ENCODE results near the gene CHST15.

The CHST15 gene

DNA sequence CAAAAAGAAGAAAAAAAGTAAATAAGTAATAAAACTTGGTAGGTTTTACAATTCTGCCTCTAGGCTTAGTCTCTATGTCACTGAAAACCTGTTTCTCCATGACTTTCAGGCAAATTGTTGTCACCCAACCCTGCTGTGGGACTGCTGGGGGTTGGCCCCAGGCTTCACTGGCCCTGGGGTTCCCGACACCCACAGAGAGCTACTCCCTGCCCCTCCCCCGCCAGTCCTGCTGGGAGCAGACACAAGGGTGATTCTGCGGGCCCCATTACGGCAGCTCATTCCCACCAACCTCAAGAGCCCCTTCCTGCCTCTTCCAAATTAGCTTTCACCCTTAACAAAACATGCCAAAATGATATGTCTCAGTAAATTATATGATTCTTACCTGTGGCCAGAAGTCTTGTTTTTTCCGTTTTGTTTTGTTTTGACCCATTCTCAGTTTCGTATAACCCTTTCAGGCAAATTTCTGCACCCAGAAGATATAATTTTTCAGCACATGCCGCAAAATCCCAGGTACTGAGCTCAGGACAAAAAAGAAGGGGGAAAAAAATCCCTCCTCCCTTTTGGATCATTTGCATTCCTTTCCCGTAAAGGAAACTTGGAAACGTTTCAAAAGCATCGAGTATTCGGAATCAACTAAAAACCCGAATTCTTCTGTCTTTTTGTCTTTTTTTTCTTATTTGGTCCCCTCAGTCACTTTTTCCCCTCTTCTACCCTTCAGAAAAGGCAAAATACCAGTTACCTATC, 27.8 kb downstream of the CHST15 start:
- no peak overlapping the region for H3K4me3 ChIP-seq (ENCODE audit: low read length)
- TF ChIP-seq, protein P1, sequence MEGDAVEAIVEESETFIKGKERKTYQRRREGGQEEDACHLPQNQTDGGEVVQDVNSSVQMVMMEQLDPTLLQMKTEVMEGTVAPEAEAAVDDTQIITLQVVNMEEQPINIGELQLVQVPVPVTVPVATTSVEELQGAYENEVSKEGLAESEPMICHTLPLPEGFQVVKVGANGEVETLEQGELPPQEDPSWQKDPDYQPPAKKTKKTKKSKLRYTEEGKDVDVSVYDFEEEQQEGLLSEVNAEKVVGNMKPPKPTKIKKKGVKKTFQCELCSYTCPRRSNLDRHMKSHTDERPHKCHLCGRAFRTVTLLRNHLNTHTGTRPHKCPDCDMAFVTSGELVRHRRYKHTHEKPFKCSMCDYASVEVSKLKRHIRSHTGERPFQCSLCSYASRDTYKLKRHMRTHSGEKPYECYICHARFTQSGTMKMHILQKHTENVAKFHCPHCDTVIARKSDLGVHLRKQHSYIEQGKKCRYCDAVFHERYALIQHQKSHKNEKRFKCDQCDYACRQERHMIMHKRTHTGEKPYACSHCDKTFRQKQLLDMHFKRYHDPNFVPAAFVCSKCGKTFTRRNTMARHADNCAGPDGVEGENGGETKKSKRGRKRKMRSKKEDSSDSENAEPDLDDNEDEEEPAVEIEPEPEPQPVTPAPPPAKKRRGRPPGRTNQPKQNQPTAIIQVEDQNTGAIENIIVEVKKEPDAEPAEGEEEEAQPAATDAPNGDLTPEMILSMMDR (conservative IDR thresholded peaks at IDR 0.05; ENCODE audit: low read length): no peak
- no peak for DNase-seq (ENCODE audit: low read depth)

DNA sequence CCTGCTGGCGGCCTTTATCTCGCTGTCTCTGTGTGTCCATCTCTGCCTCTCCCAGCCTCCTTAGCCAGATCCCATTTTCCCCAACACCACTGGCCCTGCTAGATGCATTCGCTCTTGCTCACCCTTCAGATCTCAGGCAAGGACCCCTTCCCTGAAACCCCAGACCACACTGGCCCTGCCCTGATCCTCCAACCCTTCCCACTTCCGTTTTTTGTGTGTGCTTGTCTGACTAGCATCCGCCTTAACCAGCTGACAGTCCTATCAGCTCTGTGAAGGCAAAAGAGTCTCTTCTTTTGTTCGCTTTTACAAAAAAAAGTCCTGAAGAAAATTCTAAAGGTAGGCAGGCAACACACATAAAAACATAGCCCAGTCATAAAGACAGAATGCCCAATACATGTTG, 28.7 kb downstream of the CHST15 start:
- TF ChIP-seq, protein P1 (conservative IDR thresholded peaks at IDR 0.05; ENCODE audit: low read length): no peak
- no peak overlapping the region for H3K4me3 ChIP-seq (ENCODE audit: low read length)
- DNase-seq (ENCODE audit: low read depth): no peak

- DNase-seq (ENCODE audit: low read depth): peak; percentile 79
Observed at GRCh38 chr10:124063750-124064603, 29.4 kb downstream of the CHST15 start.

DNA sequence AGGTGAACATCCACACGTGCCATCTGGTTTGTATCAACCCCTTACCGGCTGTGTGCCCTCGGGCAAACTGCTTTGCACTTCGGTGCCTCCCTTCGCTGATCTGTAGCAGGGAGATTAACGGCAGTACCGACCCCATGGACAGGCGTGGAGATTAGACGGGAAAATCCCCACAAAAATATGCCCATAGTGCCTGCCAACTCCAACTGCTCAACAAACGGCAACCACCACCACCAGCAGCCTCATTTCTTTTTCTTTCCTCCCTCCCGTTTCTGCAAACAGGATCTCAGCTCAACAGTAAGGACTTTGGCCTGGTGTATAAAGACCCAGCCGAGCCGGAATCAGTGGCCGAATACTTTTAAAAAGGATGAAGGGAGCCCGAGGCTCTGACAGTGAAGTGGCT, 31.0 kb downstream of the CHST15 start:
- DNase-seq (ENCODE audit: low read depth): no peak
- TF ChIP-seq, protein P1 (conservative IDR thresholded peaks at IDR 0.05; ENCODE audit: low read length): no peak
- H3K4me3 ChIP-seq (ENCODE audit: low read length): no peak overlapping the region

More at GRCh38 chr10:124063750-124064603, 29.4 kb downstream of the CHST15 start:
- H3K4me3 ChIP-seq (ENCODE audit: low read length): no peak overlapping the region
- TF ChIP-seq, protein P1 (conservative IDR thresholded peaks at IDR 0.05; ENCODE audit: low read length): no peak

GRCh38 chr10:124061030-124061429, 32.4 kb downstream of the CHST15 start:
- TF ChIP-seq, protein P1 (conservative IDR thresholded peaks at IDR 0.05; ENCODE audit: low read length): no peak

DNA sequence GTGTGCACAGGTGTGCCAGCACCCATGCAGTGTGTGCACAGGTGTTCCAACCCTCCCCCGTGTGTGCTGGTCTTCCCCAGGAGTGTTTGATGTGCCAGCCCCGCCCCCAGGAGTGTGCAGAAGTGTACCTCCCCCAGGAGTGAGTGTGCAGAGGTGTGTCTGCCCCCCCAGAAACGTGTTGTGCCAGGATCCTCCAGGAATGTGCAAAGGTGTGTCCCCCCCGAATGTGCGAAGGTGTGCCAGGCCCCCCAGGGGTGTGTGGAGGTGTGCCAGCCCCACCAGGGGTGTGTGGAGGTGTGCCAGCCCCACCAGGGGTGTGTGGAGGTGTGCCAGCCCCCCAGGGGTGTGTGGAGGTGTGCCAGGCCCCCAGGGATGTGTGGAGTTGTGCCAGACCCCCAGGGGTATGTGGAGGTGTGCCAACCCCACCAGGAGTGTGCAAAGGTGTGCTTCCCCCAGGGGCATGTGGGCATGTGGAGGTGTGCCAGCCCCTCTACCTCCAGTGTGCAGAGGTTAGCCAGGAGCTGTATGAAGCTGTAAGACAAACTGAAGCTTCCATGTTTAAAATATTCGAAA, 33.2 kb downstream of the CHST15 start:
- no peak for DNase-seq (ENCODE audit: low read depth)
- H3K4me3 ChIP-seq (ENCODE audit: low read length): no peak overlapping the region
- TF ChIP-seq, protein P1 (conservative IDR thresholded peaks at IDR 0.05; ENCODE audit: low read length): no peak

More at GRCh38 chr10:124061030-124061429, 32.4 kb downstream of the CHST15 start:
- no peak overlapping the region for H3K4me3 ChIP-seq (ENCODE audit: low read length)
- DNase-seq (ENCODE audit: low read depth): no peak
